ENCODE results near the gene GJB6.

GRCh38 chr13:20249913-20250312 is 17.8 kb upstream of the GJB6 start:
- TF ChIP-seq CTCF (conservative IDR thresholded peaks at IDR 0.05; ENCODE audit: low read depth, low read length) (no peak), EZH2phosphoT487 (IDR thresholded peaks at IDR 0.05; ENCODE audit: borderline replicate concordance, low read length) (no peak), EZH2 (IDR thresholded peaks at IDR 0.05; ENCODE audit: low read length, unreplicated experiment) (no peak)
